Daoy (cell line): ENCODE data around the gene ALPP. TPM values are rescaled to one million over a fixed set of nuclear protein-coding genes. Genes with fewer than 3 reads are reported as not detected.
A peak's percentile ranks its signal among the peaks of the same experiment; 100 is the strongest.
"Not testable (repeated sequence)": the region's sequence is repeated elsewhere in the genome, so short reads cannot be mapped to it uniquely, and the experiment has no call there.

Experiments used
- DNase-seq: peaks from one replicate; pipeline ENCODE4 v3.0.0-alpha.2; 2015; ENCODE audit warnings: low read depth
- total RNA-seq: library from RNA; depleted of rRNA; stranded (reverse); fragments of >200 nt; shearing (Covaris generic); gene quantifications from 2 replicates; pipeline ENCODE4 v1.2.3, GENCODE V29; 2014

Gene ALPP
- total RNA-seq, 1 experiment from 2014 or later: not detected

GRCh38 chr2:232341061-232341738, 37.4 kb upstream of the ALPP start:
- DNase-seq: no peak

- DNase-seq: no peak
These were observed 36.8 kb upstream of the ALPP start for GRCh38 chr2:232341739-232342126.

DNA sequence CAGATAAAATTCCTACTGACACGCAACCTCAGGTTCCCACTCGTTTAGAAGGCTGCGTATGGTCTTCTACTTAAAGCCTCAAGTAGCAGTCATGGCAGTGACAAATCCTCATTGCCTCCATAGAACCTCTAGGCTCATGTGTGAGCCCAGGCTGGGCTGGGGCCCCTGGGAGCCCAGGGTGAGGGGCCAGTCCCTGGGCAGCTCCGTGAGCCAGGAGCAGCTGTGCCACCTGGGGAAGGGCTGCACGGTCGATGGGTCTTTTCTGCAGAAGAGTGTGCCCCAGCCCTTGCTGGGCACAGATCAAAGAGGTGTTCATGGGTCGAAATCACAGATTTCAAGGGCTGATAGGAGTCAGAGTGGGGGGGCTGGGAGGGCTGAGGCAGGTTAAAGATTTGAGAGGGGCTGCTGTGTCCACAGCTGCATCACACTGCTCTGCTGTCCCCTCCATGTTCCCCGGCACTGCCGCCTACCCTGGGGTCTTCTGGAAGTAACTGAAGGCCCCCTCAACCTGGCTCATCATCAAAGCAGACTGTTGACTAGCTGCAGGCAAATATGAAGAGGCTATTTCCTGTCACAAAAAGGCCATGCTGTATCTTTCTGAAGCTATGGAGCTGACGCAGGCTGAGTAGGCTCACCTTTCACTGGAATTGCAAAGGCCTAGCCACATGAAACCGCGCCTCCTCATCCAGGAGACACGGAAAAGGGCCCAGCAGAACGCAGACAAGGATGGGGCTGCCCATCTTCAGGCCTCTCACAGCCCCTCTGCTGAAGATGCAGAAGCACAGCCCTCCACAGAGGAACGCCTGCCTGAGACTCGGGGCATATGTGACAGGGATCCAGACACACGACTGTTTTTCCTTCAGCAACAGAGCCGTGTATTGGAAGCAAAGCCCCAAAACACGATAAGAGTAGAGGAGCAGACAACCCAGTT, 35.7 kb upstream of the ALPP start:
- no peak for DNase-seq

- DNase-seq: peak; percentile 30
These were observed 34.7 kb upstream of the ALPP start for GRCh38 chr2:232343821-232344220.

- DNase-seq: no peak
These were observed 33.3 kb upstream of the ALPP start for GRCh38 chr2:232345251-232345650.

DNA sequence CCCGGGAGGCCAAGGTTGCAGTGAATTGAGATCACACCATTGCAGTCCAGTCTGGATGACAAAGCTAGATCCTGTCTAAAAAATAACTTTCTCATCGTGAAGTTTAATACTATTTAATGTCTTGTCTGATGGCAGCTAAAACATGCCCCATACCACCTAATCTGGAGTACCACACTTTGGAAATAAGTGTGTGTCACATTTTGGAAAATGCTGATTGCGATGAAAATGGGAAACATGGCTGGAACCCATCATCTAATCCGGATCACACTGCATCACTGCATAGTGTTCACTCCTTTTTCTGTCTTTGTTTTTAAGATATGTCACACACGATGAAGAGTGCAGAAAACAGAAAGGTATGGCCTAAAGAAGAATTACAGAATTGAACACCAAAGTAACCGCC, 31.2 kb upstream of the ALPP start:
- no peak for DNase-seq

GRCh38 chr2:232348936-232349335, 29.6 kb upstream of the ALPP start:
- DNase-seq: peak; percentile 30

DNA sequence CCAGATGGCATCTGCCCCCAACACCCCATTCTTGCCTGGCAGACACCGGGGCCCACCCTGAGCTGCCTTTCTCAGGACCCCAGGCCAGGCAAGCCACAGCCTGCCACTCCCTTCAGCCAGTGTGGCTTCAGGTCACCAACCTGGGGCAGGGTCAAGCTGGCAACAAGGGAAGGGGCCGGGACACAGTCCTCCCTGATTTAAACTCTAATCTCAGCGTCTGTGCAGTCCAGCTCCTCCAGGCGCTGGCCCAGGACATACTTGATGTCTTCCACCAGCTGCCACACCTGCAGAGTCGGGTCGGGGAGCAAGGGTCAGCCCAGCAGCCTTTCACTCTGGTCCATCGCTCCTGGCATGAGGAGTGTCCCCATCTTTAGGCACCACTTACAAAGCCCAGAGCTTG, 29.0 kb upstream of the ALPP start:
- DNase-seq: no peak

DNA sequence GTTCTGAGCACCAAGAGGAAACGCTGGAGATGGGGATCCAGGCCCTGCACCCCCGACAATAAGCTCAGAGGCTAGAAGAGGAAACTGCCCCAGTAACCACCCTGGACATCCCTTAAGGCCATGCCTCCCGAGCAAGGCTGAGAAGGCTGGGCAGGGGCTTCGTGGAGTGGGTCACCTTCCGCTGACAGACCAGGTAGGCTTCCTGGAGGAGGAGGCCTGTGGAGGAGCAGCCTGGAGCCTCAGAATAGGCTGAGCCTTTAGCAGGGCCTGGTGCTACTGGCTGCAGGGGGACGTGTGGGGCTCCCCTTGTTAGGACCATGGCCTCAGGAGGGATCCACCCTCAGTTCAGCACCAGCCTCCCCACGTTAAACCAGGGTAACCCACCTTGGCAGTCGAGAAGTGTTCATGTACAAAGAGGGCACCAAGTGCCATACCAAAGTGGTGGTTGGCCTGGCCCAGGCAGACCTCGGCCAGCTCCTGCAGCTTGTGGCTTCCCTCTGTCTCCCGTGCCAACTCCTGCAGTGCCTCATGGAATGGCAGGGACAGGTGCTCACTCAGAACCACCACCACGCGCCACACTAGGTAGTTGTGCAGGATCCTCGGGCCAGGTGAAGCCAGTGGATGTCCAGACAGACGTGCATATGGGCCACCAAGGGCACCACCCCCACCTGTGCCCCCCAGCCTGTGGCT, 28.5 kb upstream of the ALPP start:
- no peak for DNase-seq

DNA sequence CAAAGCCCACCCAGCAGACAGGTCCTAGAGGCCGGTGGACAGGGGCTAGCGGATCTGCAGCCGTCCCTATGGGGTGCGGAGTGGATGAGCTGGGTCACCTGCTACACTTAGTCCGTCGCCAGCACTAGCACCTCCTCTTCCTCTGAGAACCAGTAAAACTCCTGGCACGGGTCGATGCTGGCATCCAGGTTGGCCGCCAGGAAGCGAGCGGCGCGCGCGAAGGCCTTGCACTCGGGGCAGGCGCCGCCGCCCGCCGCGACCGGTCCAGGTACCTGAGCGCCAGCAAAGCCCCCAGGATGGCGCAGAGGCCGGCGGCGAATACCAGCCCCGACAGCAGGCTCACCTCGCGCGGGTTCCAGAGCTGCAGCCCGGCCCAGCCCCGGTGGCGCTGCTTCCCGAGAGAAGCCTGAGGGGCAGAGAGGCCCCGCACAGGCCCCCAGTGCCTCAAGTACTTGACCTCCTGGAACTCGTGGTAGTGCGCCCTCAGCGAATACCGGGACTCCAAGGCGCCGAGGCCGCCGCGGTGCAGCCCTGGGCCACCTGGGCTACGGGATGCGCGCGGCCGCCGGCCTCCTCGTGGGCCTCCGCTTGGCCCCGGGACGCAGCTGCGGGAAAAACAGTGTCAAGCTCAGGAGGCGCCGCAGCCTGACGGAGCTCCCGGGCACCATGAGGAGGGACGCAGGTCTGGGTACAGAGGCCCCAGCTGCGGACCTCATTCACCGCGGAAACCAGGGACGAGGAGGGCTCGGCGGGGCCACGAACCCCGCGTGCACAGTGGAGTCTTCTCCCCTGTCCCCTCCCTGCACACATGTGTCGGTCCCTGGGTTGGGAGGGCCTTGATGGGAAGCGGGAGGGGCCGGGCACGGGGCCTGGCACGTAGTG, 27.5 kb upstream of the ALPP start:
- DNase-seq: no peak

DNA sequence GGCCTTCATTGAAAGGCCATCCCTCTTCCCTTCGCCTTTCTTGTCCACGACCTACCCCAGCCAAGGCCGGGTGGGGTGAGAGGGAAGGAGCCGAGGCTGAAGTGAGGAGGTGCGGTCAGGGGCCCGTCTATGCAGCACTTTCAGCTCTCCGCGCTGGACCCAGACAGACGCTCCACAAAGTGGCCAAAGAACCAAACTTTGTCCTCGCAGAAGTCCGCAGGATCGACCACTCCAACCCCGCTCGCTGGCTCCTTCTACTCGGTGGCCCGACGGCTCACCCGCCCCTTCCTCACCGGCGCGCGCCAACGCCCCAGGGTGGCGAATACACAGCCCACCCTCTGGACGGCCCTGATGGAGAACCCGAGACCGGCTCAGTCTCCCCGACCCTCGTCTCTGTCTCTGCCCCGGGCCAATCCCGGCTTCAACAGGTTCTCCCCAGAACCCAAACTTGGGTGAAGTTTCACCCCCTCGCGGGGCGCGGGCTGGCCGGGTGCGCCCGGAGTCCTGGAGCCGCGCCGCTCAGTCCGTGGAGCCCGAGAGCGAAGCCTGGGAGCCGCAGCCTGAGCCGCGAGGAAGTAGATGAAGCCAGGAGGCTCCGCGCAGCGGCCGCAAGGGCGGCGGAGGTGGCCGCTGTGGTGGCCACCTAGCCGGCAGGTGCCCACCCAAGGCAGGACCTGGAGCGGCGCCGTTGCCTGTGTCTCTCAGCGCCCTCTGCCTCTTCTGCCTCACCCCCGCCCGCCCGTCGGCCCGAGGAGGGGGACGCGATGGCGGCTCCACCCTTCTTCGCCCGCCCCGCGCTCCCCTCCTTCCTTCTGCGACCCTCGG, 26.7 kb upstream of the ALPP start:
- DNase-seq: no peak

- no peak for DNase-seq
These were observed 25.9 kb upstream of the ALPP start for GRCh38 chr2:232352511-232353091.

DNA sequence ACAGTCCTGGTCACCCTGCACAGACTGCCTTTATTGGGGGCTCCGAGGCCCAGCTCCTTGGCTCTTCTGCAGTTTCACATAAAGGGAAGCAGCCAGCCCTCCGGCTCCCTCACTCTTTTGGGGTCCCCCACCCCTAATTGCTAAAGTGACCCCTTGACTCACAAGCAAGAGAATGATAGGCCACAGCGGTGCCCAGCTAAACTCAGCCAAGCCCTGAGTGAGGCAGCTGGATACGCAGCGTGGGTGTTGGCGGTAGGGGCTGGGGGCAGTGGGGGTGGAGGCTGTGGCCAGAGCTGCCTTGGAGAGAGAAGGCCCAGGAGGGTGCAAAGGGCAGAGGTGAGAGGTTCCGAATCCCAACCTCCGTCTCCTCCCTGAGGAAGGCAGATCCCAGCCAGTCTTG, 25.5 kb upstream of the ALPP start:
- DNase-seq: no peak

DNA sequence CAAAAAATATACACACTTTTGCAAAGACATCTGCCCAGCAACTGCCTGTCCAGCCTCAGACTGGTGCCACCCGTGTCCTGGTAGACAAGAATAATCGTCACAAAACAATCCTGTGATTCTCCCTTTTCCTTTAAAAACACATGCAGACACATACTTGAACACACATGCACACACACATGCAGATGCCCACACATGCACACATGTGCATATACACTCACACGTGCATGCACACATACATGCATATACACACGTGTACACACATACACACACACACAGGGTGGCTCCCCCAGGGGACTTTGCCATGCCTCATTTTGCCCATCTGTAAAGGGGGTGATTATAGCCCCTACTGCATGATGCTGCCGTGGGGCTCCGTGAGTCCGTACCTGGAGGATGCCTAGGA, 24.9 kb upstream of the ALPP start:
- no peak for DNase-seq

- DNase-seq: no peak
These were observed 24.5 kb upstream of the ALPP start for GRCh38 chr2:232354069-232354468.

GRCh38 chr2:232361646-232362045, 16.9 kb upstream of the ALPP start:
- no peak for DNase-seq

- no peak for DNase-seq
These were observed 16.2 kb upstream of the ALPP start for GRCh38 chr2:232362174-232362900.

GRCh38 chr2:232363064-232363783, 15.3 kb upstream of the ALPP start:
- DNase-seq: not testable (repeated sequence)
